ENCODE data around the gene GNMT. TPM values are rescaled to one million over a fixed set of nuclear protein-coding genes. Genes with fewer than 3 reads are reported as not detected.

GNMT gene
- polyA plus RNA-seq, 1 of the 3 experiments (the other 2 are of a cell fraction) = 2.0 TPM

DNA sequence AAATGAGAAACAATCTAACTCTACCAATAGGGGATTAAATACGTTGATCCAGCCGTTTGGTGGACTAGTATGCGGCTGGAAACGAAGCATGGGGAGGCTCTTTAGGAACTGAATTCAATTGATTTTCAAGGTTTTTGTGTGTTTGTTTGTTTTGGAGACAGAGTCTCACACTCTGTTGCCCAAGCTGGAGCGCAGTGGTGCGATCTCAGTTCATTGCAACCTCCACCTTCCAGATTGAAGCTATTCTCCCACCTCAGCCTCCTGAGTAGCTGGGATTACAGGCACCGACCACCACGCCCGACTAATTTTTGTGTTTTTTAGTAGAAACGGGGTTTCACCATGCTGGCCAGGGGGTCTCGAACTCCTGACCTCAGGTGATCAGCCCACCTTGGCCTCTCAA lies 24.2 kb upstream of the GNMT start:
- Histone ChIP-seq H3K27ac (ENCODE audit: low read depth in 2 of 2, low read length in 1 of 2) (no peak overlapping the region), H3K9ac (no peak overlapping the region), H2AFZ (ENCODE audit: low read depth) (no peak overlapping the region), H3K79me2 (ENCODE audit: insufficient read depth) (peaks cover 37% of the 10 kb centered on the region), H3F3A (replicated peaks; ENCODE audit: insufficient read depth) (peaks cover 6% of the 10 kb centered on the region), H3K4me2 (no peak overlapping the region), H3K4me3 (ENCODE audit: low read depth in 2 of 2, low read length in 1 of 2) (no peak overlapping the region), H3K4me1 (ENCODE audit: control insufficient read depth in 1 of 2, insufficient read depth in 2 of 2, low read depth in 1 of 2, low read length in 1 of 2) (peaks cover 0 to 8% of the 10 kb centered on the region in 2 experiments; a peak in 1 of 4 replicates), H3K9me3 (no peaks in the 10 kb centered on the region), H3K9me2 (no peaks in the 10 kb centered on the region), H3K27me3 (ENCODE audit: insufficient read depth) (no peaks in the 10 kb centered on the region), H3K36me3 (replicated peaks in 1 of 2; ENCODE audit: control insufficient read depth in 1 of 2, insufficient read depth in 2 of 2, low read length in 1 of 2) (peaks cover 39 to 40% of the 10 kb centered on the region in 2 experiments), H4K20me1 (ENCODE audit: insufficient read depth) (no peaks in the 10 kb centered on the region; the same call in 1 of the 2 replicates)
- ChIA-PET POLR2A (no interaction called here), CTCF (interaction anchor here (1.0 kb wide), 1 partner anchor 28 kb away, joined by 3 read pairs; no protein-coding TSS in a partner anchor)
- TF ChIP-seq CHD2 (IDR thresholded peaks at IDR 0.05; ENCODE audit: low read length, partially characterized antibody) (no peak), SMC3 (IDR thresholded peaks at IDR 0.05; ENCODE audit: low read depth, low read length) (no peak), POLR2AphosphoS5 (IDR thresholded peaks at IDR 0.05; ENCODE audit: low read depth, low read length) (no peak), TCF12 (IDR thresholded peaks at IDR 0.05) (no peak), MXI1 (IDR thresholded peaks at IDR 0.05; ENCODE audit: low read depth, low read length) (no peak), GABPA (IDR thresholded peaks at IDR 0.05; ENCODE audit: low read depth) (no peak), RAD21 (IDR thresholded peaks at IDR 0.05; ENCODE audit: low read length) (no peak), JUND (IDR thresholded peaks at IDR 0.05) (no peak), RFX5 (IDR thresholded peaks at IDR 0.05; ENCODE audit: low read length) (no peak), RXRA (IDR thresholded peaks at IDR 0.05; ENCODE audit: borderline replicate concordance, low read depth) (no peak), FOXM1 (IDR thresholded peaks at IDR 0.05; ENCODE audit: low read depth) (no peak), ELF1 (IDR thresholded peaks at IDR 0.05) (no peak), TEAD4 (IDR thresholded peaks at IDR 0.05; ENCODE audit: borderline replicate concordance, insufficient read depth) (no peak)
- TF ChIP-seq, protein P1, sequence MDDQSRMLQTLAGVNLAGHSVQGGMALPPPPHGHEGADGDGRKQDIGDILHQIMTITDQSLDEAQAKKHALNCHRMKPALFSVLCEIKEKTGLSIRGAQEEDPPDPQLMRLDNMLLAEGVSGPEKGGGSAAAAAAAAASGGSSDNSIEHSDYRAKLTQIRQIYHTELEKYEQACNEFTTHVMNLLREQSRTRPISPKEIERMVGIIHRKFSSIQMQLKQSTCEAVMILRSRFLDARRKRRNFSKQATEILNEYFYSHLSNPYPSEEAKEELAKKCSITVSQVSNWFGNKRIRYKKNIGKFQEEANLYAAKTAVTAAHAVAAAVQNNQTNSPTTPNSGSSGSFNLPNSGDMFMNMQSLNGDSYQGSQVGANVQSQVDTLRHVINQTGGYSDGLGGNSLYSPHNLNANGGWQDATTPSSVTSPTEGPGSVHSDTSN (IDR thresholded peaks at IDR 0.05) = no peak
- TF ChIP-seq, protein P2, sequence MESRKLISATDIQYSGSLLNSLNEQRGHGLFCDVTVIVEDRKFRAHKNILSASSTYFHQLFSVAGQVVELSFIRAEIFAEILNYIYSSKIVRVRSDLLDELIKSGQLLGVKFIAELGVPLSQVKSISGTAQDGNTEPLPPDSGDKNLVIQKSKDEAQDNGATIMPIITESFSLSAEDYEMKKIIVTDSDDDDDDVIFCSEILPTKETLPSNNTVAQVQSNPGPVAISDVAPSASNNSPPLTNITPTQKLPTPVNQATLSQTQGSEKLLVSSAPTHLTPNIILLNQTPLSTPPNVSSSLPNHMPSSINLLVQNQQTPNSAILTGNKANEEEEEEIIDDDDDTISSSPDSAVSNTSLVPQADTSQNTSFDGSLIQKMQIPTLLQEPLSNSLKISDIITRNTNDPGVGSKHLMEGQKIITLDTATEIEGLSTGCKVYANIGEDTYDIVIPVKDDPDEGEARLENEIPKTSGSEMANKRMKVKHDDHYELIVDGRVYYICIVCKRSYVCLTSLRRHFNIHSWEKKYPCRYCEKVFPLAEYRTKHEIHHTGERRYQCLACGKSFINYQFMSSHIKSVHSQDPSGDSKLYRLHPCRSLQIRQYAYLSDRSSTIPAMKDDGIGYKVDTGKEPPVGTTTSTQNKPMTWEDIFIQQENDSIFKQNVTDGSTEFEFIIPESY (IDR thresholded peaks at IDR 0.05; ENCODE audit: borderline replicate concordance, low read depth) = no peak
- TF ChIP-seq, protein P3, sequence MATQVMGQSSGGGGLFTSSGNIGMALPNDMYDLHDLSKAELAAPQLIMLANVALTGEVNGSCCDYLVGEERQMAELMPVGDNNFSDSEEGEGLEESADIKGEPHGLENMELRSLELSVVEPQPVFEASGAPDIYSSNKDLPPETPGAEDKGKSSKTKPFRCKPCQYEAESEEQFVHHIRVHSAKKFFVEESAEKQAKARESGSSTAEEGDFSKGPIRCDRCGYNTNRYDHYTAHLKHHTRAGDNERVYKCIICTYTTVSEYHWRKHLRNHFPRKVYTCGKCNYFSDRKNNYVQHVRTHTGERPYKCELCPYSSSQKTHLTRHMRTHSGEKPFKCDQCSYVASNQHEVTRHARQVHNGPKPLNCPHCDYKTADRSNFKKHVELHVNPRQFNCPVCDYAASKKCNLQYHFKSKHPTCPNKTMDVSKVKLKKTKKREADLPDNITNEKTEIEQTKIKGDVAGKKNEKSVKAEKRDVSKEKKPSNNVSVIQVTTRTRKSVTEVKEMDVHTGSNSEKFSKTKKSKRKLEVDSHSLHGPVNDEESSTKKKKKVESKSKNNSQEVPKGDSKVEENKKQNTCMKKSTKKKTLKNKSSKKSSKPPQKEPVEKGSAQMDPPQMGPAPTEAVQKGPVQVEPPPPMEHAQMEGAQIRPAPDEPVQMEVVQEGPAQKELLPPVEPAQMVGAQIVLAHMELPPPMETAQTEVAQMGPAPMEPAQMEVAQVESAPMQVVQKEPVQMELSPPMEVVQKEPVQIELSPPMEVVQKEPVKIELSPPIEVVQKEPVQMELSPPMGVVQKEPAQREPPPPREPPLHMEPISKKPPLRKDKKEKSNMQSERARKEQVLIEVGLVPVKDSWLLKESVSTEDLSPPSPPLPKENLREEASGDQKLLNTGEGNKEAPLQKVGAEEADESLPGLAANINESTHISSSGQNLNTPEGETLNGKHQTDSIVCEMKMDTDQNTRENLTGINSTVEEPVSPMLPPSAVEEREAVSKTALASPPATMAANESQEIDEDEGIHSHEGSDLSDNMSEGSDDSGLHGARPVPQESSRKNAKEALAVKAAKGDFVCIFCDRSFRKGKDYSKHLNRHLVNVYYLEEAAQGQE (IDR thresholded peaks at IDR 0.05; ENCODE audit: low read depth, low read length) = no peak
- TF ChIP-seq, protein P4, sequence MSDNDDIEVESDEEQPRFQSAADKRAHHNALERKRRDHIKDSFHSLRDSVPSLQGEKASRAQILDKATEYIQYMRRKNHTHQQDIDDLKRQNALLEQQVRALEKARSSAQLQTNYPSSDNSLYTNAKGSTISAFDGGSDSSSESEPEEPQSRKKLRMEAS (IDR thresholded peaks at IDR 0.05; ENCODE audit: low read depth) = no peak
- TF ChIP-seq, protein P5, sequence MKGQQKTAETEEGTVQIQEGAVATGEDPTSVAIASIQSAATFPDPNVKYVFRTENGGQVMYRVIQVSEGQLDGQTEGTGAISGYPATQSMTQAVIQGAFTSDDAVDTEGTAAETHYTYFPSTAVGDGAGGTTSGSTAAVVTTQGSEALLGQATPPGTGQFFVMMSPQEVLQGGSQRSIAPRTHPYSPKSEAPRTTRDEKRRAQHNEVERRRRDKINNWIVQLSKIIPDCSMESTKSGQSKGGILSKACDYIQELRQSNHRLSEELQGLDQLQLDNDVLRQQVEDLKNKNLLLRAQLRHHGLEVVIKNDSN (IDR thresholded peaks at IDR 0.05; ENCODE audit: borderline replicate concordance, low read depth) = no peak
- TF ChIP-seq, protein P6, sequence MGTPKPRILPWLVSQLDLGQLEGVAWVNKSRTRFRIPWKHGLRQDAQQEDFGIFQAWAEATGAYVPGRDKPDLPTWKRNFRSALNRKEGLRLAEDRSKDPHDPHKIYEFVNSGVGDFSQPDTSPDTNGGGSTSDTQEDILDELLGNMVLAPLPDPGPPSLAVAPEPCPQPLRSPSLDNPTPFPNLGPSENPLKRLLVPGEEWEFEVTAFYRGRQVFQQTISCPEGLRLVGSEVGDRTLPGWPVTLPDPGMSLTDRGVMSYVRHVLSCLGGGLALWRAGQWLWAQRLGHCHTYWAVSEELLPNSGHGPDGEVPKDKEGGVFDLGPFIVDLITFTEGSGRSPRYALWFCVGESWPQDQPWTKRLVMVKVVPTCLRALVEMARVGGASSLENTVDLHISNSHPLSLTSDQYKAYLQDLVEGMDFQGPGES (IDR thresholded peaks at IDR 0.05; ENCODE audit: low read depth, low read length) = no peak
- DNase-seq = no peak
- WGBS (ENCODE audit: low lambda C conversion rate) = 93% methylated on average over 11 of the region's 11 CpGs

Measured in SK-N-SH (cell line).